Measurements from ENCODE around the gene MAT2B. TPM values are rescaled to one million over a fixed set of nuclear protein-coding genes. Genes with fewer than 3 reads are reported as not detected.

MAT2B gene
- total and polyA plus RNA-seq, 9 of the 15 experiments (the other 6 are each of a cell fraction or from before 2014, with no cell fraction given) = 32.0 to 57.7 (median 43.6) TPM

DNA sequence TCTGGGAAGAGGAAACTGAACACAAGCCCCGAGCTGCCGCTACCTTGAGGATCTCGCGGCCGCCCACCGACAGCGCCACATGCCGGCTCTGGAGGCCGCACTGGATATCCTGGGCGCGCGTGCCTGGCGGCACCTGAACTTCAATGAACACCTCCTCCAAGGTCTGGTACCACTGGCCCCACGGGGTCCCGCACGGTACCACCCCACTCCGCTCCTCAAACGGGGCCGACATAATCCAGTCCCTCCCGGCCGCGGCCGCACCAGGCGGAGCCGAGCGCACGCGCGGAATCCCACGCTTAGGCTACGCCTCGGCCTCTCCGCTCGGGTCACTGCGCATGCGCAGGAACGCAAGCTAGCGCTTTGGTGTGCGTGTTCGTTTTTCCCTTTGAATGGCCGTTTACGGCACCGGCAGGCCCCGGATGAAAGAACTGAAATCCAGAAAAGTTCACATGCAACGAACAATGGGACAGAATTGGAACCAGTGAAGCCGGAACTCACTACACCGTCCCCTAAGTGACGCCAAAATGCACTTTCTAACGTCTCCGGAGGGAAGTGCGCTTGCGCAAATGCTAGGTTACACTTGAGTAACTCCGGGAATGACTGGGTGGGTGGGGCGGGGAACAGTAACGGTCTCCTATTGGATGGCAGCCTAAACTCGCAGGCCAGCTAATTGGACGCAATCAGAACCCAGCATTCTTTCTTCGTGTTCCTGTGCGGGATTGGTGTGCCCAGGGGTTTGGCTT lies 45.4 kb upstream of the MAT2B start, which contains the start of gene NUDCD2 (continued):
- TF ChIP-seq RBM25 (IDR thresholded peaks at IDR 0.05; ENCODE audit: low read depth, low read length, severe bottlenecking) (peak; percentile 80), MAZ (CRISPR knock-in tag; conservative IDR thresholded peaks at IDR 0.05 in 1 of 2, IDR thresholded peaks at IDR 0.05 in 1 of 2) (peak; percentile 56 to 59), CEBPG (CRISPR knock-in tag; IDR thresholded peaks at IDR 0.05) (peak; percentile 43; the same call in 1 of the 2 replicates), CEBPG (tag; conservative IDR thresholded peaks at IDR 0.05 in 1 of 2, IDR thresholded peaks at IDR 0.05 in 1 of 2) (peak; percentile 68 to 81), RBM14 (IDR thresholded peaks at IDR 0.05; ENCODE audit: borderline replicate concordance, insufficient read depth, low read depth, low read length) (no peak), NCOA1 (IDR thresholded peaks at IDR 0.05; ENCODE audit: low read depth) (peak; percentile 38; the same call in 1 of the 2 replicates), EWSR1 (IDR thresholded peaks at IDR 0.05; ENCODE audit: borderline replicate concordance, low read depth, partially characterized antibody) (no peak), ZNF830 (CRISPR knock-in tag; IDR thresholded peaks at IDR 0.05) (peak; percentile 83), NRF1 (conservative IDR thresholded peaks at IDR 0.05 in 1 of 2, IDR thresholded peaks at IDR 0.05 in 1 of 2) (peak; percentile 100), ZBTB1 (CRISPR knock-in tag; IDR thresholded peaks at IDR 0.05; ENCODE audit: borderline replicate concordance, low read depth) (no peak), MAFK (IDR thresholded peaks at IDR 0.05; ENCODE audit: low read length) (no peak), NEUROD1 (IDR thresholded peaks at IDR 0.05; ENCODE audit: borderline replicate concordance, low read depth, low read length, partially characterized antibody) (no peak), BRF1 (IDR thresholded peaks at IDR 0.05; ENCODE audit: borderline replicate concordance, extremely low read depth, insufficient read length) (no peak), ELF1 (tag; IDR thresholded peaks at IDR 0.05) (peak; percentile 61; the same call in 1 of the 2 replicates), TEAD1 (CRISPR knock-in tag; IDR thresholded peaks at IDR 0.05) (peak; percentile 3 to 61; a peak in 1 of 4 replicates)
- TF ChIP-seq, protein P1, sequence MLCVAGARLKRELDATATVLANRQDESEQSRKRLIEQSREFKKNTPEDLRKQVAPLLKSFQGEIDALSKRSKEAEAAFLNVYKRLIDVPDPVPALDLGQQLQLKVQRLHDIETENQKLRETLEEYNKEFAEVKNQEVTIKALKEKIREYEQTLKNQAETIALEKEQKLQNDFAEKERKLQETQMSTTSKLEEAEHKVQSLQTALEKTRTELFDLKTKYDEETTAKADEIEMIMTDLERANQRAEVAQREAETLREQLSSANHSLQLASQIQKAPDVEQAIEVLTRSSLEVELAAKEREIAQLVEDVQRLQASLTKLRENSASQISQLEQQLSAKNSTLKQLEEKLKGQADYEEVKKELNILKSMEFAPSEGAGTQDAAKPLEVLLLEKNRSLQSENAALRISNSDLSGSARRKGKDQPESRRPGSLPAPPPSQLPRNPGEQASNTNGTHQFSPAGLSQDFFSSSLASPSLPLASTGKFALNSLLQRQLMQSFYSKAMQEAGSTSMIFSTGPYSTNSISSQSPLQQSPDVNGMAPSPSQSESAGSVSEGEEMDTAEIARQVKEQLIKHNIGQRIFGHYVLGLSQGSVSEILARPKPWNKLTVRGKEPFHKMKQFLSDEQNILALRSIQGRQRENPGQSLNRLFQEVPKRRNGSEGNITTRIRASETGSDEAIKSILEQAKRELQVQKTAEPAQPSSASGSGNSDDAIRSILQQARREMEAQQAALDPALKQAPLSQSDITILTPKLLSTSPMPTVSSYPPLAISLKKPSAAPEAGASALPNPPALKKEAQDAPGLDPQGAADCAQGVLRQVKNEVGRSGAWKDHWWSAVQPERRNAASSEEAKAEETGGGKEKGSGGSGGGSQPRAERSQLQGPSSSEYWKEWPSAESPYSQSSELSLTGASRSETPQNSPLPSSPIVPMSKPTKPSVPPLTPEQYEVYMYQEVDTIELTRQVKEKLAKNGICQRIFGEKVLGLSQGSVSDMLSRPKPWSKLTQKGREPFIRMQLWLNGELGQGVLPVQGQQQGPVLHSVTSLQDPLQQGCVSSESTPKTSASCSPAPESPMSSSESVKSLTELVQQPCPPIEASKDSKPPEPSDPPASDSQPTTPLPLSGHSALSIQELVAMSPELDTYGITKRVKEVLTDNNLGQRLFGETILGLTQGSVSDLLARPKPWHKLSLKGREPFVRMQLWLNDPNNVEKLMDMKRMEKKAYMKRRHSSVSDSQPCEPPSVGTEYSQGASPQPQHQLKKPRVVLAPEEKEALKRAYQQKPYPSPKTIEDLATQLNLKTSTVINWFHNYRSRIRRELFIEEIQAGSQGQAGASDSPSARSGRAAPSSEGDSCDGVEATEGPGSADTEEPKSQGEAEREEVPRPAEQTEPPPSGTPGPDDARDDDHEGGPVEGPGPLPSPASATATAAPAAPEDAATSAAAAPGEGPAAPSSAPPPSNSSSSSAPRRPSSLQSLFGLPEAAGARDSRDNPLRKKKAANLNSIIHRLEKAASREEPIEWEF (CRISPR knock-in tag; IDR thresholded peaks at IDR 0.05) = no peak
- TF ChIP-seq, protein P2, sequence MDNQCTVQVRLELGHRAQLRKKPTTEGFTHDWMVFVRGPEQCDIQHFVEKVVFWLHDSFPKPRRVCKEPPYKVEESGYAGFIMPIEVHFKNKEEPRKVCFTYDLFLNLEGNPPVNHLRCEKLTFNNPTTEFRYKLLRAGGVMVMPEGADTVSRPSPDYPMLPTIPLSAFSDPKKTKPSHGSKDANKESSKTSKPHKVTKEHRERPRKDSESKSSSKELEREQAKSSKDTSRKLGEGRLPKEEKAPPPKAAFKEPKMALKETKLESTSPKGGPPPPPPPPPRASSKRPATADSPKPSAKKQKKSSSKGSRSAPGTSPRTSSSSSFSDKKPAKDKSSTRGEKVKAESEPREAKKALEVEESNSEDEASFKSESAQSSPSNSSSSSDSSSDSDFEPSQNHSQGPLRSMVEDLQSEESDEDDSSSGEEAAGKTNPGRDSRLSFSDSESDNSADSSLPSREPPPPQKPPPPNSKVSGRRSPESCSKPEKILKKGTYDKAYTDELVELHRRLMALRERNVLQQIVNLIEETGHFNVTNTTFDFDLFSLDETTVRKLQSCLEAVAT (IDR thresholded peaks at IDR 0.05) = peak; percentile 49 to 84; a peak in 2 of 4 replicates
- TF ChIP-seq, protein P3, sequence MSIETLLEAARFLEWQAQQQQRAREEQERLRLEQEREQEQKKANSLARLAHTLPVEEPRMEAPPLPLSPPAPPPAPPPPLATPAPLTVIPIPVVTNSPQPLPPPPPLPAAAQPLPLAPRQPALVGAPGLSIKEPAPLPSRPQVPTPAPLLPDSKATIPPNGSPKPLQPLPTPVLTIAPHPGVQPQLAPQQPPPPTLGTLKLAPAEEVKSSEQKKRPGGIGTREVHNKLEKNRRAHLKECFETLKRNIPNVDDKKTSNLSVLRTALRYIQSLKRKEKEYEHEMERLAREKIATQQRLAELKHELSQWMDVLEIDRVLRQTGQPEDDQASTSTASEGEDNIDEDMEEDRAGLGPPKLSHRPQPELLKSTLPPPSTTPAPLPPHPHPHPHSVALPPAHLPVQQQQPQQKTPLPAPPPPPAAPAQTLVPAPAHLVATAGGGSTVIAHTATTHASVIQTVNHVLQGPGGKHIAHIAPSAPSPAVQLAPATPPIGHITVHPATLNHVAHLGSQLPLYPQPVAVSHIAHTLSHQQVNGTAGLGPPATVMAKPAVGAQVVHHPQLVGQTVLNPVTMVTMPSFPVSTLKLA (conservative IDR thresholded peaks at IDR 0.05) = peak; percentile 85 to 88

Measured in K562 (cell line).